D721Med (cell line): Measurements from ENCODE around the gene TBC1D17.

Source experiments
- DNase-seq: peaks from one replicate; pipeline ENCODE4 v3.0.0; 2011; ENCODE audit warnings: low spot score; ENCODE audit not compliant: insufficient read length
- FAIRE-seq: peaks from 2 replicates; lab custom pipeline; 2011; peaks lifted over from hg19 to GRCh38; lab: Jason Lieb, UNC
- TF ChIP-seq, protein P1 (sequence below): IDR thresholded peaks from 2 replicates; pipeline ENCODE4 v1.5.1; 2012; ENCODE audit warnings: mild to moderate bottlenecking, control low read depth; ENCODE audit not compliant: insufficient read depth; ENCODE audit errors: missing control alignments

TBC1D17 gene

DNA sequence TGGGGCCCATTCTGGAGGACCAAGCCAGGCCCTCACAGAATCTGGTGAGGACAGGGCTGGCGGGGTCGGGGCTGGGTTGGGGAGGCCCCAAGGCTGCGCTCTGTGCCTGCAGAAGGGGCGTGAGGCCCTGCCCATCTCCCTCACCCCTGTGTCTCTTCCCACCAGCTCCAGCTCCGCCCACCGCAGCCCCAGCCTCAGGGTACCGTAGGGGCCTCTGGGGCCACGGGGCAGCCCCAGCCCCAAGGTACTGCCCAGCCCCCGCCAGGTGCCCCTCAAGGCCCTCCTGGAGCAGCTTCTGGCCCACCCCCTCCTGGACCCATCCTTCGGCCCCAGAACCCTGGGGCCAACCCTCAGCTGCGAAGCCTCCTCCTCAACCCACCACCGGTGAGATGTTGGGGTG lies 41.9 kb upstream of the TBC1D17 start:
- no peak for DNase-seq
- TF ChIP-seq, protein P1, sequence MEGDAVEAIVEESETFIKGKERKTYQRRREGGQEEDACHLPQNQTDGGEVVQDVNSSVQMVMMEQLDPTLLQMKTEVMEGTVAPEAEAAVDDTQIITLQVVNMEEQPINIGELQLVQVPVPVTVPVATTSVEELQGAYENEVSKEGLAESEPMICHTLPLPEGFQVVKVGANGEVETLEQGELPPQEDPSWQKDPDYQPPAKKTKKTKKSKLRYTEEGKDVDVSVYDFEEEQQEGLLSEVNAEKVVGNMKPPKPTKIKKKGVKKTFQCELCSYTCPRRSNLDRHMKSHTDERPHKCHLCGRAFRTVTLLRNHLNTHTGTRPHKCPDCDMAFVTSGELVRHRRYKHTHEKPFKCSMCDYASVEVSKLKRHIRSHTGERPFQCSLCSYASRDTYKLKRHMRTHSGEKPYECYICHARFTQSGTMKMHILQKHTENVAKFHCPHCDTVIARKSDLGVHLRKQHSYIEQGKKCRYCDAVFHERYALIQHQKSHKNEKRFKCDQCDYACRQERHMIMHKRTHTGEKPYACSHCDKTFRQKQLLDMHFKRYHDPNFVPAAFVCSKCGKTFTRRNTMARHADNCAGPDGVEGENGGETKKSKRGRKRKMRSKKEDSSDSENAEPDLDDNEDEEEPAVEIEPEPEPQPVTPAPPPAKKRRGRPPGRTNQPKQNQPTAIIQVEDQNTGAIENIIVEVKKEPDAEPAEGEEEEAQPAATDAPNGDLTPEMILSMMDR, result no peak
- FAIRE-seq, result no peak

DNA sequence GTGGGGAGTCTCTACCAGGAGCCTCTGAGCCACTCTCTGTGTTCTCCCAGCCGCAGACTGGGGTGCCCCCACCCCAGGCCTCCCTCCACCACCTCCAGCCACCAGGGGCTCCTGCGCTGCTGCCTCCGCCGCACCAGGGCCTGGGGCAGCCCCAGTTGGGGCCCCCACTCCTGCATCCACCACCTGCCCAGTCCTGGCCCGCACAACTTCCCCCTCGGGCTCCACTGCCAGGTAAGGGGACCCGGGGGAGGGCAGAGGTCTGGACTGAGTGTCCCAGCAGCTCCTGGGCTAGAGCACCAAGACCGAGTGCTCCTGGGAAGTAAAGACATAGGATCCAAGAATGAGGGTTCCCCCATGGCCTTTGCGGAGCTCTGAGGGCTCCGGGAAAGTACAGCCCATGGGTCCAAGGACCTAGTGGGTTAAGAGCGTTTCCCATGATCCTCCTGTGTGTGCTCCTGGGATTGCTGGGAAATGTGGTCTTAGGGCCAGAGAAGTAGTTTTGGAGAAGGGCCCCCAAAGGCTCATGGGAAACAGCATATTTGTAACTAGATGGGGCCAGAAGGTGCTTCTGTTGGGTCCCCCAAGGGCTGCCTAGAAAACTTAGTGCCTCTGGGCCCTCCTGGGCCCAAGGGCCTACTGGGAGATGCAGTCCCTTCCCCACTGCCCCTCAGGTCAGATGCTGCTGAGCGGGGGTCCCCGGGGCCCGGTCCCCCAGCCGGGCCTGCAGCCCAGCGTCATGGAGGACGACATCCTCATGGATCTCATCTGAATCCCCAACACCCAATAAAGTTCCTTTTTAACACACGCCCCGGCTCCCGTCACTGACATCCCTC lies 41.1 kb upstream of the TBC1D17 start:
- TF ChIP-seq, protein P1, result no peak
- no peak for DNase-seq
- FAIRE-seq, result no peak

DNA sequence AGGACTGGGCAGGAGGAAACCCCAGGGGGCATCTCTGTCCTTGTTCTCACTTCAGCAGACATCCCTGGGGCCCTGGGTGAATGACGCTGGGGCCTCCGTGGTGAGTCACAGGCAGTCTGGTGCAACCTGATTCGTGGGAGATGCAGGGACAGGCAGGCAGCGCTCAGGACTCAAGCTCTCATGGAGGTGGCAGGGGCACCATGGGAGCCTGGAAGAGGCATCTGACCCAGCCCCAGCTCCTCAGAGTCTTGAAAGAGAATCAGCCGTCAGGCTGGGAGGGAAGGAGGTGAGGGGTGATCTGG lies 40.5 kb upstream of the TBC1D17 start:
- TF ChIP-seq, protein P1, result no peak
- FAIRE-seq (no peak), DNase-seq (no peak)

DNA sequence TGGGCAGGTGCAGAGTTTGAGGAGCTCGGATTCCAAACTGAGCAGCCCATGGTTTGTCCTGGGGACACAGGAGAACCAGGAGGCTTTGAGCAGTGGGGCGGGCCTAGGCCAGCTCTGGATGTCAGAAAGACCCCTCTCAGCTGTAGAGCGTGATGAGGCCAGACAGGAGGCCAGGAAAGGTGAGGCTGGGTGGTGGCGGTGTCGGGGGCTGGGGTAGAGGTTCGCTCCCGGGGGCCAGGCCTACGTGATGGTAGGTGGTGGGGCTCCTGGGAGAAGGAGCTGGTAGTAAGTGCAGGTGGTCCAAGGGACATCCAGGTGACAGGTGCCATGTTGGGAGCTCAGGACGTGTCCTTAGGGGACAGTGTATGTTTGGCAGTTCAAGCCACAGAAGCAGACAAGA lies 40.1 kb upstream of the TBC1D17 start:
- TF ChIP-seq, protein P1, result no peak
- no peak for FAIRE-seq

DNA sequence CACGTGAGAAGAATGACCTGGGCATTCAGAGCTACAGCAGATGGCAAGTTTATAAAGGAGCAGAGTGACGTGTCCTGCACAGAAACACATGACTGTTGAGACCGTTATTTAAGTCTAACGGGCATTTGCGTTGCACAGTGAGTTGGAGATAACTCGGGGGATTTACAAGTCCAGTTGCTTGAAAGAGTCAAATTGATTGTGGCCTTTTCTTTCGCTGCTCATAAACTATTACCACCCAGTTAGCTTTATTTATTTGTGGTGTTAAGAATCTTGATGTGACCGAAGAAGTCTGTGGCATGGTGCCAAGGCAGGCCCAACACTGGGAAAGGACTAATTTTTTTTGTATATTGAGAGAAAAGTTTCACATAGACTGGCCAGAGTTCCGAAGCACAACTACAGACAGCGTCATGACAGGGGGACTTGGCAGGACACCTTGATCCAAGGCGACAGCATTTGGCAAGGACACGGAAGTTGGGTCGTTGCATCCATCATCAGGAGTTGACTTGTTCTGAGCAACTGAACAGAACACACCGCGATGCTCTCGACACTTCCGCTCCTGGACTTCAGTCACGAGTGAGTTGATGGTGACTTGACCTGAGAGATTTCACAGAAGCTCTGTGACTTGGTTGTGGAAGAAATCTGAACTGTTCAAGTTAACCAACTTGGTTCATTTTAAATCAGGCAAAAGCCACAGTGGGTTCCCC lies 38.5 kb upstream of the TBC1D17 start:
- TF ChIP-seq, protein P1, result no peak
- no peak for FAIRE-seq
- DNase-seq, result no peak

More for the DNA sequence above, 40.1 kb upstream of the TBC1D17 start:
- no peak for DNase-seq

DNA sequence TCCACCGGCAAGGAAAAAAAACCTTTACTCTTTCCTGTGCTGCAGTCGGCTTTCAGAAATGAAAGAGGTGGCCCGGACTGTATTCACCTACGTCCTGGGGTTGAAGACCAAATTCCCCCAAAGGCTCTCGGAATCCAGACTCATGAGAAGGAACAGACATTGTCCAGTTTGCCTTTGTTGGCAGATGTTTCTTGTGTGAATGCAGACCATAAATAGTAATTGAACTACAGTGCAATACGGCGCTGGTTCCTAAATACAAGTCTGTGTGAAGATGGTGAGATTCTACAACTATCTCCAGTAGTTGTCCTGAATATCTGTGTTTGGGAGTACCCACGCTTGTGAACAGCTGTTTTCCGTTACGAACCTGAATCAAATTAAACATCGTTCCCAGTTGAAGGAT lies 37.8 kb upstream of the TBC1D17 start:
- no peak for FAIRE-seq
- no peak for DNase-seq

More for the DNA sequence above, 37.8 kb upstream of the TBC1D17 start:
- TF ChIP-seq, protein P1, result no peak
